HepG2 (cell line): ENCODE results near the gene KDM7A. TPM values are rescaled to one million over a fixed set of nuclear protein-coding genes. Genes with fewer than 3 reads are reported as not detected.

ENCODE experiments used
- AHR ChIP-seq: IDR thresholded peaks from 2 replicates; pipeline ENCODE4 v1.6.1; 2018; ENCODE audit warnings: missing genetic modification reagents, missing compliant biosample characterization
- ARNTL ChIP-seq: sonication (generic); formaldehyde crosslinking; IDR thresholded peaks from 2 replicates; pipeline ENCODE4 v1.4.0; 2020; ENCODE audit warnings: mild to moderate bottlenecking, missing genetic modification reagents
- CENPT ChIP-seq: sonication (generic); formaldehyde crosslinking; IDR thresholded peaks from 2 replicates; pipeline ENCODE4 v1.8.0; 2022; ENCODE audit warnings: low read depth, mild to moderate bottlenecking, moderate library complexity, missing genetic modification reagents
- ELF3 ChIP-seq: IDR thresholded peaks from 2 replicates; pipeline ENCODE4 v1.6.1; 2016; ENCODE audit warnings: missing genetic modification reagents, missing compliant biosample characterization
- ETV6 ChIP-seq: sonication (generic); formaldehyde crosslinking; conservative IDR thresholded peaks from 2 replicates; pipeline ENCODE4 v1.4.0; 2020; ENCODE audit warnings: missing genetic modification reagents
- GLI4 ChIP-seq: sonication (generic); formaldehyde crosslinking; IDR thresholded peaks from 2 replicates; pipeline ENCODE4 v1.5.1; 2020; ENCODE audit warnings: missing genetic modification reagents, mild to moderate bottlenecking, moderate library complexity, borderline replicate concordance
- HHEX ChIP-seq: IDR thresholded peaks from 2 replicates; pipeline ENCODE4 v1.6.1; 2016; ENCODE audit warnings: control low read depth
- HOXA3 ChIP-seq: sonication (generic); formaldehyde crosslinking; IDR thresholded peaks from 2 replicates; pipeline ENCODE4 v1.5.0; 2020; ENCODE audit warnings: missing genetic modification reagents
- HOXA5 ChIP-seq: sonication (generic); formaldehyde crosslinking; IDR thresholded peaks from 2 replicates; pipeline ENCODE4 v1.4.0; 2020; ENCODE audit warnings: missing genetic modification reagents
- IKZF1 ChIP-seq: fragments of 450-650 bp; IDR thresholded peaks from 2 replicates; pipeline ENCODE4 v1.7.1; 2016
- KAT7 ChIP-seq: IDR thresholded peaks from 2 replicates; pipeline ENCODE4 v1.6.1; 2018; ENCODE audit warnings: borderline replicate concordance, missing compliant biosample characterization
- MAZ ChIP-seq, 2 experiments: sonication (generic) in 1 of 2; formaldehyde crosslinking in 1 of 2; IDR thresholded peaks; 2 replicates each; pipeline versions ENCODE4 v1.5.0 to v1.6.1; 2012 to 2020; ENCODE audit warnings: low read depth in 2 of 2, mild to moderate bottlenecking in 2 of 2, borderline replicate concordance in 1 of 2, improper control_type of control experiment in 1 of 2, low read length in 1 of 2, missing genetic modification reagents in 1 of 2, moderate library complexity in 1 of 2
- RELA ChIP-seq: sonication (generic); formaldehyde crosslinking; IDR thresholded peaks from 2 replicates; pipeline ENCODE4 v1.4.0; 2020; ENCODE audit warnings: missing genetic modification reagents
- RXRB ChIP-seq: IDR thresholded peaks from 2 replicates; pipeline ENCODE4 v1.6.1; 2016; ENCODE audit warnings: borderline replicate concordance, missing genetic modification reagents, missing compliant biosample characterization
- SAP130 ChIP-seq: IDR thresholded peaks from 2 replicates; pipeline ENCODE4 v1.6.1; 2016; ENCODE audit warnings: low read depth
- SNRNP70 ChIP-seq: fragments of 200-400 bp; formaldehyde crosslinking; IDR thresholded peaks from 2 replicates; pipeline ENCODE4 v1.6.1; 2017; ENCODE audit warnings: mild to moderate bottlenecking, low read depth, low read length, moderate library complexity
- TAF1 ChIP-seq: sonication (generic); formaldehyde crosslinking; IDR thresholded peaks from 2 replicates; pipeline ENCODE4 v1.4.0; 2020; ENCODE audit warnings: missing genetic modification reagents
- ZC3H13 ChIP-seq: sonication (generic); formaldehyde crosslinking; IDR thresholded peaks from 2 replicates; pipeline ENCODE4 v1.8.1; 2023; ENCODE audit warnings: mild to moderate bottlenecking, missing genetic modification reagents, moderate library complexity
- ZFX ChIP-seq: sonication (generic); formaldehyde crosslinking; IDR thresholded peaks from 2 replicates; pipeline ENCODE4 v1.4.0; 2020; ENCODE audit warnings: mild to moderate bottlenecking, low read depth, missing genetic modification reagents, moderate library complexity
- ZKSCAN1 ChIP-seq: fragments of 150-350 bp; IDR thresholded peaks from 2 replicates; pipeline ENCODE4 v1.6.1; 2014; ENCODE audit warnings: low read length
- ZNF225 ChIP-seq: sonication (generic); formaldehyde crosslinking; IDR thresholded peaks from 2 replicates; pipeline ENCODE4 v1.4.0; 2020; ENCODE audit warnings: mild to moderate bottlenecking, missing genetic modification reagents
- ZNF24 ChIP-seq: fragments of 450-650 bp; IDR thresholded peaks from 2 replicates; pipeline ENCODE4 v1.6.1; 2017; ENCODE audit warnings: antibody characterized with exemption, mild to moderate bottlenecking
- ZNF30 ChIP-seq: sonication (generic); formaldehyde crosslinking; IDR thresholded peaks from 2 replicates; pipeline ENCODE4 v1.5.0; 2020; ENCODE audit warnings: mild to moderate bottlenecking, missing genetic modification reagents
- ZNF430 ChIP-seq: sonication (generic); formaldehyde crosslinking; IDR thresholded peaks from 2 replicates; pipeline ENCODE4 v1.9.0; 2021; ENCODE audit warnings: mild to moderate bottlenecking, missing genetic modification reagents
- ZNF468 ChIP-seq: sonication (generic); formaldehyde crosslinking; IDR thresholded peaks from 2 replicates; pipeline ENCODE4 v1.8.0; 2022; ENCODE audit warnings: mild to moderate bottlenecking, moderate library complexity, missing genetic modification reagents
- ZNF546 ChIP-seq: sonication (generic); formaldehyde crosslinking; conservative IDR thresholded peaks from 2 replicates; pipeline ENCODE4 v1.8.1; 2023; ENCODE audit warnings: mild to moderate bottlenecking, missing genetic modification reagents
- ZNF607 ChIP-seq: sonication (generic); formaldehyde crosslinking; IDR thresholded peaks from 2 replicates; pipeline ENCODE4 v1.5.1; 2020; ENCODE audit warnings: missing genetic modification reagents, mild to moderate bottlenecking, borderline replicate concordance
- ZNF616 ChIP-seq: sonication (generic); formaldehyde crosslinking; IDR thresholded peaks from 2 replicates; pipeline ENCODE4 v1.5.0; 2020; ENCODE audit warnings: low read depth, mild to moderate bottlenecking, missing genetic modification reagents
- ZNF737 ChIP-seq: sonication (generic); formaldehyde crosslinking; IDR thresholded peaks from 2 replicates; pipeline ENCODE4 v1.5.0; 2020; ENCODE audit warnings: missing genetic modification reagents, mild to moderate bottlenecking, borderline replicate concordance
- ZNF841 ChIP-seq: sonication (generic); formaldehyde crosslinking; IDR thresholded peaks from 2 replicates; pipeline ENCODE4 v1.8.1; 2023; ENCODE audit warnings: missing genetic modification reagents, borderline replicate concordance
- polyA plus RNA-seq, 8 experiments: library from polyadenylated mRNA; depleted of rRNA in 3 of 8; stranded (reverse) in 7 of 8; unstranded in 1 of 8; fragments of >200 nt; fragmentation: Illumina TruSeq in 4 of 8; extraction: Trizol in 4 of 8; gene quantifications; 2 replicates each; pipeline versions ENCODE4 v1.2.1 to v1.2.3, GENCODE V29; 2011 to 2016; ENCODE audit warnings: low read depth in 4 of 8, missing spikeins in 1 of 8, mixed read lengths in 1 of 8; ENCODE audit not compliant: insufficient read depth in 1 of 8
- total RNA-seq, 5 experiments: library from RNA; depleted of rRNA; stranded (reverse); fragments of >200 nt; fragmentation: Illumina TruSeq; extraction: Trizol; gene quantifications; 2 replicates each; pipeline ENCODE4 v1.2.3, GENCODE V29; 2016; ENCODE audit warnings: low read depth in 1 of 5
- TF ChIP-seq, protein P1 (sequence below): IDR thresholded peaks from 2 replicates; pipeline ENCODE4 v1.6.1; 2016; ENCODE audit warnings: mild to moderate bottlenecking, missing biosample characterization, missing genetic modification reagents
- TF ChIP-seq, protein P2 (sequence below): sonication (generic); formaldehyde crosslinking; IDR thresholded peaks from 2 replicates; pipeline ENCODE4 v1.5.0; 2020; ENCODE audit warnings: missing genetic modification reagents

Gene KDM7A
- total and polyA plus RNA-seq, 2 of the 13 experiments (the other 11 are each of a cell fraction or from before 2014, with no cell fraction given), result 10.8 to 16.8 TPM

DNA sequence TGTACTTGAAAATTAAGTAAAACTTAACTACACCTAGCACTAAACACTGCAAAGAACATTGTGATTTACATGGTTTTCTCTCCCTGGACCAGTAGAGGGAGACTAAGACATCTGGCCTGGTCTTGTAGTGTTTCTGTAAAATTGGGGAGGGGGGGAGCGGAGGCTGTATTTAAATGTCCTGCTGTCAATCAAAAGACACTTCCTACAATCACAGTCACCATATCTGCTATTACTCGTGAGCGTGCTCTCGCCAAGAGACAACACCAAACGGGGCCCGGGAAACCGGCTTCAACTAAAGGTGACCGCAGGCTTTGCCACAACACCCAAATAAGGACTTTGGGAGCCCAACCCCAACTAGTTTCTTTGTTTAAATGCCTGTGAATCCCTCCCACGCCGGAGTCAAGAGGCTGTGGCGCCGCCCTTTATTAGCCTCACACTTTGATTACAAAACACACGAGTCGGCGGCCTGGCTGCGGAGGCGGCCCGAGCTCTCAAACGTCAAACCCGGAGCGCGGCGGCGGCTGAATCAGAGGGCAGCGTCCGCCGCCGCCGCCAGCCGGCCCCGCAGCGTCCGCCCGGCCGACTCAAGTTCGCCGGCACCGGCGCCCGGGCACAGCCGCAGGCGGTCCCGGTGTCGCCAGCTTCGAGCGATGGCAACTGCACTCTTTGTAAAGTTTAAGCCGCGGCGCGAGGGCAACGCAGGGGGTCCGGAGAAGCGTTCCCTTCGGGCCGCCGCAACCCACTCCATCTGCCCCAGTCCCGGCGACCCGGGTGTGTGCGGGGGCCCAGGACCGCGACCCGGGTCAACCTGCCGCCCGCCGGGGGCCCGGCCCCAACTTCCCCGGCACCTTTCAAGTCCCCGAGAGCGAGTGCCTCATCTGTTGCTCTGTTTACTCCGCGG lies 1.3 kb downstream of the KDM7A start (continued):
- TF ChIP-seq MAZ (IDR thresholded peaks at IDR 0.05; ENCODE audit: borderline replicate concordance, low read depth, low read length) (peak; percentile 86; the same call in 1 of the 2 replicates), MAZ (CRISPR knock-in tag; IDR thresholded peaks at IDR 0.05; ENCODE audit: low read depth) (peak; percentile 43; the same call in 1 of the 2 replicates), ETV6 (no peak), SNRNP70 (no peak), IKZF1 (no peak), ZNF30 (CRISPR knock-in tag) (no peak), ZNF430 (CRISPR knock-in tag) (peak; percentile 41; the same call in 1 of the 2 replicates), ELF3 (peak; percentile 11; the same call in 1 of the 2 replicates), ZNF546 (CRISPR knock-in tag) (0 out of 2 replicates have a peak, but pooled peaks have one; percentile 24), HOXA3 (peak; percentile 54), HHEX (CRISPR knock-in tag) (no peak), ZNF737 (CRISPR knock-in tag) (no peak), ZNF616 (CRISPR knock-in tag) (no peak; the same call in 1 of the 2 replicates), SAP130 (CRISPR knock-in tag) (peak; percentile 85), ZKSCAN1 (no peak), HOXA5 (peak; percentile 31; the same call in 1 of the 2 replicates), ZNF607 (no peak), ZNF841 (CRISPR knock-in tag) (no peak), RELA (CRISPR knock-in tag) (no peak), AHR (CRISPR knock-in tag) (no peak), ZNF225 (CRISPR knock-in tag) (no peak; the same call in 1 of the 2 replicates), ZC3H13 (CRISPR knock-in tag) (peak; percentile 70), RXRB (CRISPR knock-in tag) (peak; percentile 10; the same call in 1 of the 2 replicates), ZNF24 (no peak), ZFX (CRISPR knock-in tag) (peak; percentile 71; the same call in 1 of the 2 replicates), GLI4 (CRISPR knock-in tag) (no peak; the same call in 1 of the 2 replicates), TAF1 (CRISPR knock-in tag) (peak; percentile 60; the same call in 1 of the 2 replicates), ARNTL (peak; percentile 39; the same call in 1 of the 2 replicates), KAT7 (CRISPR knock-in tag) (no peak), CENPT (no peak), ZNF468 (CRISPR knock-in tag) (no peak)
- TF ChIP-seq, protein P1, sequence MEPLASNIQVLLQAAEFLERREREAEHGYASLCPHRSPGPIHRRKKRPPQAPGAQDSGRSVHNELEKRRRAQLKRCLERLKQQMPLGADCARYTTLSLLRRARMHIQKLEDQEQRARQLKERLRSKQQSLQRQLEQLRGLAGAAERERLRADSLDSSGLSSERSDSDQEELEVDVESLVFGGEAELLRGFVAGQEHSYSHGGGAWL (CRISPR knock-in tag), result no peak
- TF ChIP-seq, protein P2, sequence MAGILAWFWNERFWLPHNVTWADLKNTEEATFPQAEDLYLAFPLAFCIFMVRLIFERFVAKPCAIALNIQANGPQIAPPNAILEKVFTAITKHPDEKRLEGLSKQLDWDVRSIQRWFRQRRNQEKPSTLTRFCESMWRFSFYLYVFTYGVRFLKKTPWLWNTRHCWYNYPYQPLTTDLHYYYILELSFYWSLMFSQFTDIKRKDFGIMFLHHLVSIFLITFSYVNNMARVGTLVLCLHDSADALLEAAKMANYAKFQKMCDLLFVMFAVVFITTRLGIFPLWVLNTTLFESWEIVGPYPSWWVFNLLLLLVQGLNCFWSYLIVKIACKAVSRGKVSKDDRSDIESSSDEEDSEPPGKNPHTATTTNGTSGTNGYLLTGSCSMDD, result no peak
